GM12865 (cell line): ENCODE measurements around the gene STX1B.

Source experiments
- DNase-seq: peaks from one replicate; pipeline ENCODE4 v3.0.0; 2010; ENCODE audit warnings: low read depth
- H3K4me3 ChIP-seq: 2 replicates; pipeline ENCODE4 v1.5.1; 2011; ENCODE audit warnings: mild to moderate bottlenecking, low read depth, low read length, control low read depth
- CTCF ChIP-seq: IDR thresholded peaks from 2 replicates; pipeline ENCODE4 v1.5.1; 2011; ENCODE audit warnings: low read length, control low read depth, low read depth, inconsistent platforms; ENCODE audit not compliant: insufficient read depth; ENCODE audit errors: missing control alignments

Gene STX1B

DNA sequence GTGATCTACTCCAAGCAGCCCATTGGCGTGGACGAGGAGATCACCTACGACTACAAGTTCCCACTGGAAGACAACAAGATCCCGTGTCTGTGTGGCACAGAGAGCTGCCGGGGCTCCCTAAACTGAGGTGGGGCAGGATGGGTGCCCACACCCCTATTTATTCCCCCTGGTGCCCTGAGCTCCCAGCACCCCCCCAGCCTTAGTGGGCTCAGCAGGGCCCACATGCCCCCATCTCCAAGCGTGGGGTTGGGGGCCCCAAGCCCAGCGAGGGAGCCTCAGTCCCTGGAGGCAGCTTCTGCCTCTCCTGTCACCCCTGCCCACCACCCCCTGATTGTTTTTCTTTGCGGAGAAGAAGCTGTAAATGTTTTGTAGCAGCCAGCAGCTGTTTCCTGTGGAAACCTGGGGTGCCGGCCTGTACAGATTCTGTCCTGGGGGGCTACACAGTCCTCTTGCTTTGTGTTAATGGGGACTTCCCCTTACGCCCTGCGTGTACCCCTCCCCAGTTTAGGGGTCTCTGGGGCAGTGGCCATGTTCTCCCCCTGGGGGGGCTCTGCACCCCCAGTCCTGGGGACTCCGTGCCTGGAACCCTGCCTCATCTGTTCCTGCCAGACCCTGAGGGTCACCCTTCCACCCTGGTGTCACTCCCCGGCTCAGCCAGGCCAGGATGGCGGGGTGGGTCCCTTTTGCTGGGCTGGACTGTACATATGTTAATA is 26.4 kb downstream of the STX1B start:
- no peak for TF ChIP-seq CTCF
- no peak for DNase-seq
- H3K4me3 ChIP-seq, result no peak overlapping the region

DNA sequence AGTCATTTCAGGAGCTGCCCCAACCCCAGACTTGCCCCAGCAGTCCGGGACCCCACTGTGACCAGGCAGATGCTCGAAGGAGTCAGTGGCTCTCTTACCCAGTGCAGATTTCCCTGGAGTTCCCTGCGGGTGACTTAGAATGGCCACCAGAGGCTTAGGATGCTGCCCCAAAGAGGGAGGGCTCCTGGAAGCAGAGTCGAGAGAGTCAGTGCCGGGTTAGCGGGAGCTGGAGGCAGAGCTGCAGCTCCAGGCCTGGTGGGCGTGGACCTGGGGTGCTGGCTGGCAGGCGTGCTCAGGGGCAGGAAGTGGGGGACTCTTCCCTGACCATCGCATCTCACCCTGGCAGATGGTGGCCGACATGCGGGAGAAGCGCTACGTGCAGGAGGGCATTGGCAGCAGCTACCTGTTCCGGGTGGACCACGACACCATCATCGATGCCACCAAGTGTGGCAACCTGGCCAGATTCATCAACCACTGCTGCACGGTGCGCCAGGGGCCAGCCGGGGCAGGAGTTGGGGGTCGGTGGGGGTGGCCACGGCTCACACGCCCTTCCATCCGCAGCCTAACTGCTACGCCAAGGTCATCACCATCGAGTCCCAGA is 27.0 kb downstream of the STX1B start:
- H3K4me3 ChIP-seq, result no peak overlapping the region
- no peak for TF ChIP-seq CTCF
- no peak for DNase-seq

GRCh38 chr16:30982548-30983288 is 27.7 kb downstream of the STX1B start:
- H3K4me3 ChIP-seq, result no peak overlapping the region
- no peak for TF ChIP-seq CTCF

DNA sequence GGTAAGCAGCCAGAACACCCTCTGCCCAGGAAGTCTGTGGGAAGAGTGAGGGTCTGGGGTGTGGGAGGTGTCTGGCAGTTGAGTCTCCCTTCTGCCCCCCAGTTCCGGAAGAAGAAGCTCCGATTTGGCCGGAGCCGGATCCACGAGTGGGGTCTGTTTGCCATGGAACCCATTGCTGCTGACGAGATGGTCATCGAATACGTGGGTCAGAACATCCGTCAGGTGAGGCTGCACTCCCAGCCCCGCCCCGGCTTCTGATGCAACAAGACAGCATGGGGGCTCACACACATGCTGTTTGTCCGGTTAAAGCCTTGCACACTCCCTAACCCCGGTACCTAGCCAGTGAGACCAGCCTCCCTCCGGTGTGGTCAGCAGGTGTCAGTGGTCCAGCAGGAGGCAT is 29.5 kb downstream of the STX1B start:
- DNase-seq, result no peak
- no peak for TF ChIP-seq CTCF
- H3K4me3 ChIP-seq, result no peak overlapping the region

More at GRCh38 chr16:30982548-30983288, 27.7 kb downstream of the STX1B start:
- no peak for DNase-seq

GRCh38 chr16:30980434-30980833 is 30.0 kb downstream of the STX1B start:
- no peak overlapping the region for H3K4me3 ChIP-seq
- TF ChIP-seq CTCF, result no peak
- DNase-seq, result no peak

GRCh38 chr16:30980023-30980371 is 30.4 kb downstream of the STX1B start:
- DNase-seq, result no peak
- no peak for TF ChIP-seq CTCF
- no peak overlapping the region for H3K4me3 ChIP-seq
